Ecto neural progenitor cell (in vitro differentiated cells): ENCODE measurements around the gene DENND1A.
A peak's percentile ranks its signal among the peaks of the same experiment; 100 is the strongest.

Source experiments
- DNase-seq: peaks from one replicate; pipeline ENCODE4 v3.0.0-alpha.2; 2018; ENCODE audit warnings: low spot score

Gene DENND1A

GRCh38 chr9:123864251-123864650 is 65.7 kb downstream of the DENND1A start:
- no peak for DNase-seq

DNA sequence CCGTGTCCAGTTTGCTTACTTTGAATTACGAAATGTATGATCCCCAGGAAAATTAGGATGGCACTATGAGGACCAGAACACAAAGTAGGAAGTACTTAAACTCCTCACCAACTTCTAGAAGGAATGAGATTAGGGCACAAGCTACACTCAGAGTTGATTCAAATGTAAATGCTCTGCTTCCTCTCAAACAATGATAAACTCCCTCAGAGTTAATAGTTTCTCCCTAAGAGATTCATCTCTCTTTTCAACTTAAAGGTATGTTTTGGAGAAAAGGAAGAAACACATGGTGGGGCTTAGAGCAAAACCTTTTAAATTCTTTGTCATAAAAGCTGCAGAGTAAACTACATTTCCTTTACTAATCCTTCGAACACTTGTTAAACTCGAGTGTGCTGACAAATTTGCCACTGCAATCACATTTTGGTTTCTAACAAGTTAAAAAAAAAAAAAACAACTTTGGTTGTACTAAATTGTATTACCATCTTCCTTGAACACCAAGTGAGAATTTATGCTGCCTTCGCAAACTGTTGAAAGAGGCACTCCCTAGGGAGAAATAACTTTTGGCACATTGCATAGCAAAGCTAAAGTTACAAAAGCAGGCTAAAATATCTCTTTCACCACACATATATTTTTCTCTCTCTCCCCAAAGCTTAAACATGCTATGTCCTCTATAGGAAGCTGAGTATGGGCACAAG is 66.6 kb downstream of the DENND1A start:
- no peak for DNase-seq

GRCh38 chr9:123861756-123862120 is 68.2 kb downstream of the DENND1A start:
- no peak for DNase-seq

DNA sequence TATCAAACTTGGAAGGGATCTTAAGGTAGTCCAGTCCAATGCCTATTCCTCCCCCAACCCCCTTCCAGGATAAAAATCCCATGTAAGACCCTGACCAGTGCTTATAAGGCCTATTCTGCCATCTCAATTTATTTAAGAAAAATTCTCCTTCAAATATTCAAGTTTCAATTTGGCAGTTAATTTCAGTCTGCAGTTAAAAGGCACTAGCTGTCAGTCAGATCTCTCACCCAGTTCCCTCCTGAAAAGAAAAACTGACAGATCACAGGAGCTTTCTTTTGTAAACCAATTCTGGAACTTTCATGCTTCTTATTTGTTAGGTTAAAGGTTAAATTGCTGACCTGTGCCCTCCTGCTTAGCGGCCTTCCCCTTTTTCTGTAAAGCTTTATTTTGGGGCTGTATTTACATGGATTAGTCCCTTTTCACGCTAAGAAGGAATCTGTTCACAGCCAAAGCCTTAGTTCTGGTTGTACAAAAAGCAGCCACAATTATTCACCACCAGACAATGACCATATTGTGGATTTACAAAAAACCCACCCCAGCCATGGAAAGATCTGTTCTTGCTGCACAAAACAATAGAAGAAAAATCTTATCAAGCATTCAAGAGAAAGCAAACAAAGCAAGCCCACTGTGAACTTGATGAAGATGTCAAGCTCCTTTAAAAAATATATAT is 68.7 kb downstream of the DENND1A start:
- DNase-seq, result peak; percentile 60

DNA sequence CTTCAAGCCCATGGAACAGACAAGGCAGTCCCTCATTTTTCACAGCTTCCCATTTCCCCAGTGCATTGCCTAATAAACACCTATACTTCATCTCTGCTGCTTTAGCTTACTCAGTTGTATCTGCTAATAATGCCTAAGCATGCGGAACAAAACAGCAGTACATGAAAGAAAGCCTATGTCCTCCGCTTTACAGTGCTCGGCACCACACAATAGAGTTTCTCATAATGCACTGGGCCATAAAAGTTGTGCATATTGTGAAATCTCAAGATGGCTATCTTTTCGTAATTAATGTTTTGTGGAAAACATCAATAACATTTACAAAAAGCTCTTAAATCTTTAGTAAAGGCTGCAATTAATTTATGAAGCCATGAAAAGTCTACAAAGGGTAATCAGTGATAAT is 69.3 kb downstream of the DENND1A start:
- DNase-seq, result no peak

DNA sequence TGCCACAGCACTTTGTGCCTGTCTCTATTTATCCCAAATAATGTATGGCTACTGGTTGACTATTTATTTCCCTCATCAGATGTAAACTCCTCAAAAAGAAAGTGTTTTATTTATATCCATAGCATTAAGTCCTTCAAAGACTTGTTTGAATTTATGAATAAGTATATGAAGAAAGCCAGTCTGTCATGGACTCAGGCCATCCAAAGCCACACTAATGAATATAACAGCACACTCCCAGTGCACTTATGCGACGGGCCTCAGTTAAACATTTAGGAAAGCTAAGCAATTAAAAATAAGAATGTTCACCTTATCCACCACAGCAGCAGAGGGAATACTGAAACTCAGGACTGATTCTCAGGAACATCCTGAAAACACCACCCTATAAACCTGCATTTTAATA is 77.5 kb downstream of the DENND1A start:
- no peak for DNase-seq

GRCh38 chr9:123851851-123852250 is 78.1 kb downstream of the DENND1A start:
- no peak for DNase-seq

DNA sequence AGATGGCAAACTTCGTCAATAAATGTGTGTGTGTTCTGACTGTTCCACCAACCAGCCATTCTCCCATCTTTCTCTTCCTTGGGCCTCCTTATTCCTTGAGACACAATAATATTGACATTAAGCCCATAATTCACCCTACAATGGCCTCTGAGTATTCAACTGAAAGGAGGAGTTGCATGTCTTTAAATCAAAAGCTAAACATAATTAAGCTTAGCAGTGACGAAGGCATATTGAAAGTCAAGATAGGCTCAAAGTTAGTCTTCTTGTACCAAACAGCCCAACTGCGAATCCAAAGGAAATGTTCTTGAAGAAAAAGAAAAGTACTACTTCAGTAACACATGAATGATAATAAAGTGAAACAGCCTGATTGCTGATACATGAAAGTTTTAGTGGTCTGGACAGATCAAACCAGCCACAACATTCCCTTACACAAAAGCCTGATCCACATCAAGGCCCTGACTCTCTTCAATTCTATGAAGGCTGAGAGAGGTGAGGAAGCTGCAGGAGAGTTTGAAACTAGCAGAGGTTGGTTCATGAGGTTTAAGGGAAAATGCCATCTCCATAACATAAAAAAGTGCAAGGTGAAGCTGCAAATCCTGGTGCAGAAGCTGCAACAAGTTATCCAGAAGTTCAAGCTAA is 81.4 kb downstream of the DENND1A start:
- DNase-seq, result no peak

- no peak for DNase-seq
Observed at GRCh38 chr9:123846966-123847365, 83.0 kb downstream of the DENND1A start.

DNA sequence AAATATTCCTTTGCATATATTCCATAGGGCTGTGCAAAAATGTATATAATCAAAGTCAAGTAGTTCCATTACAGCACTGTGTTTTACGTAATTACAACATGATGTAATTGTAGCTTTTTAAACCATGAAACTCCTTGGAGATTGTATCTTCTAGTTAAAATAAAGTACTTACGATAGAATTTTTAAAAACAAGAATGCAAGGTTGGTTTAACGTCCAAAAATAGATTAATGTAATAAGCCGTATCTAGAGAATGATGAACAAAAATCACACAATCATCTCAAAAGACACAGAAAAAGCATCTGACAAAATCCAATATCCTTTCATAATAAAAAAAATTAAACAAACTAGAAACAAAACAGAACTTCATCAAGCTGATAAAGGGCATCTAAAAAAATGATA is 86.2 kb downstream of the DENND1A start:
- no peak for DNase-seq

DNA sequence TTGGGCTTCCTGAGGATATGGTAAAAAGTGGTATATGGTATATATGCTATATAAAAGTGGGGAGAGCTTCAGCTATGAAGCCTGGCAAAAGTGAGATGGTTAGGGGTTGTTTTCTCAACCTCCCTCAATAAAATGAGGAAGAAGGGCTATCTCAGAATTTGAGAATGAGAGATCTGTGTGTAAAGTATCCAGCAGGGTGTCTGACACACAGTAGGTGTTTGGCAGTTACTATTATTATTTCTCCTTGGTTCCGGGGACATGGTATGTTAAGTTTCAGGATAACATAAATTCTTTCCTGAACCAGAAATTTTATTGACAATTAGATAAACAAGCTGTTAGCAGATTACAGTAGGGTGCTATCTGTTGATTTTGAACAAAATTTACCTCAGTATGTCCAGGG is 94.1 kb downstream of the DENND1A start:
- no peak for DNase-seq

- DNase-seq, result no peak
Observed at GRCh38 chr9:123834889-123835562, 94.9 kb downstream of the DENND1A start.

DNA sequence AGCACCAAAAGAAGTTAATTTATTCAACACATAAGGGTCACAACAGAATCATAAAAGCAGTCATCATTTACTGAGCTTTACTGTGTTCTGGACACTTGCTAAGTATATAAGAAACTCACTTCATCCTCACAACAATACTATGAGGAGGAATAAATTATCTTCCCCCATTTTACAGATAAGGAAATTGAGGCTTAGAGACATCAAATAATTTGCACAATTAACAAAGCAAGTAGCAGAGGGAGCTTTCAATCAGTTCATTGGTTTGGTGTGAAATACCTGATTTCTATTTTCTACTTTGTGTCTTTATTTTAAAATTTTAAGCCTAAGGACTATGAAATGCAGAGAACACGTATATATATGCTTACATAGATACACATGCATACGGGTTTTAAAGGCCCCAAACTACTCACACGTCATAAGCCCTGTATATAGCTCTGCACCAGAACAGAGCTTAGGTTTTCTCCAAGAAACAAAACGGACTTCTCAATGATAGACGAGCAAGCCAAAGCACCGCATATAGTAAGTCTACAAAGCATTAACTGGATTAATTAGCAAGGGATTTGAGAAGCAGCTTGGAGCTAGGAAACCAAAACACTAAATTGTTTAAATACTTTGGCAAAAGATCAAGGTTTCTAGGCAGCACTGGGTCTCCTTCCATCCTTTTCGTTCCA is 95.6 kb downstream of the DENND1A start:
- no peak for DNase-seq

- DNase-seq, result no peak
Observed at GRCh38 chr9:123832858-123833650, 96.9 kb downstream of the DENND1A start.

GRCh38 chr9:123832176-123832575 is 97.8 kb downstream of the DENND1A start:
- no peak for DNase-seq

- no peak for DNase-seq
Observed at GRCh38 chr9:123828449-123828848, 101.5 kb downstream of the DENND1A start.

- no peak for DNase-seq
Observed at GRCh38 chr9:123825342-123826060, 104.4 kb downstream of the DENND1A start.

GRCh38 chr9:123823194-123823947 is 106.6 kb downstream of the DENND1A start:
- no peak for DNase-seq

GRCh38 chr9:123821619-123822018 is 108.3 kb downstream of the DENND1A start:
- DNase-seq, result no peak

- no peak for DNase-seq
Observed at GRCh38 chr9:123820139-123820538, 109.8 kb downstream of the DENND1A start.
